ENCODE results near the gene C11orf86.

The C11orf86 gene

GRCh38 chr11:66964495-66964894 lies 10.6 kb upstream of the C11orf86 start:
- TF ChIP-seq, protein P1, sequence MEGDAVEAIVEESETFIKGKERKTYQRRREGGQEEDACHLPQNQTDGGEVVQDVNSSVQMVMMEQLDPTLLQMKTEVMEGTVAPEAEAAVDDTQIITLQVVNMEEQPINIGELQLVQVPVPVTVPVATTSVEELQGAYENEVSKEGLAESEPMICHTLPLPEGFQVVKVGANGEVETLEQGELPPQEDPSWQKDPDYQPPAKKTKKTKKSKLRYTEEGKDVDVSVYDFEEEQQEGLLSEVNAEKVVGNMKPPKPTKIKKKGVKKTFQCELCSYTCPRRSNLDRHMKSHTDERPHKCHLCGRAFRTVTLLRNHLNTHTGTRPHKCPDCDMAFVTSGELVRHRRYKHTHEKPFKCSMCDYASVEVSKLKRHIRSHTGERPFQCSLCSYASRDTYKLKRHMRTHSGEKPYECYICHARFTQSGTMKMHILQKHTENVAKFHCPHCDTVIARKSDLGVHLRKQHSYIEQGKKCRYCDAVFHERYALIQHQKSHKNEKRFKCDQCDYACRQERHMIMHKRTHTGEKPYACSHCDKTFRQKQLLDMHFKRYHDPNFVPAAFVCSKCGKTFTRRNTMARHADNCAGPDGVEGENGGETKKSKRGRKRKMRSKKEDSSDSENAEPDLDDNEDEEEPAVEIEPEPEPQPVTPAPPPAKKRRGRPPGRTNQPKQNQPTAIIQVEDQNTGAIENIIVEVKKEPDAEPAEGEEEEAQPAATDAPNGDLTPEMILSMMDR (IDR thresholded peaks at IDR 0.05; ENCODE audit: low read depth, low read length, missing control alignments): no peak
- no peak for DNase-seq (ENCODE audit: low read depth)
- in situ Hi-C loops (cut with HindIII; ENCODE audit: low sequenced_read_pairs): no loop called here
- no peak overlapping the region for H3K4me3 ChIP-seq (ENCODE audit: low read depth, low read length)

DNA sequence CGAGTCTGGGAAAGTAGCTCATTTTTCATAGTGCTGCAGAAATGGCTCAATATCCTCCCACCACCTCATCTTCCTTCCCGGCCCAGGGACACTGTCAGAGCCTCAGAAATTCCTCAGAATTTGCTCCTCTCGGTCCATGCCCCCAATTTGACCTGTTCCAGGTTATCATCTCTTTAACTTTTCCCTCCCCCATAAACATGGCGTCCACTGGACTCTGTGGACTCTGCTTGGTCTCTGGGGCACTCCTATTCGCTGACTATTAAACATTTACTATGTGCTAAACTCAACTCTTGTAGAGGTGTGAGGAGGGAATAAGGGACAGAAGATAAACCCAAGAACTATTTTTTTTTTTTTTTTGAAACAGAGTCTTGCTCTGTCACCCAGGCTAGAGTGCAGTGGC lies 8.8 kb upstream of the C11orf86 start:
- in situ Hi-C loops (cut with HindIII; ENCODE audit: low sequenced_read_pairs): no loop called here
- DNase-seq (ENCODE audit: low read depth): no peak
- TF ChIP-seq, protein P1 (IDR thresholded peaks at IDR 0.05; ENCODE audit: low read depth, low read length, missing control alignments): no peak
- no peak overlapping the region for H3K4me3 ChIP-seq (ENCODE audit: low read depth, low read length)

DNA sequence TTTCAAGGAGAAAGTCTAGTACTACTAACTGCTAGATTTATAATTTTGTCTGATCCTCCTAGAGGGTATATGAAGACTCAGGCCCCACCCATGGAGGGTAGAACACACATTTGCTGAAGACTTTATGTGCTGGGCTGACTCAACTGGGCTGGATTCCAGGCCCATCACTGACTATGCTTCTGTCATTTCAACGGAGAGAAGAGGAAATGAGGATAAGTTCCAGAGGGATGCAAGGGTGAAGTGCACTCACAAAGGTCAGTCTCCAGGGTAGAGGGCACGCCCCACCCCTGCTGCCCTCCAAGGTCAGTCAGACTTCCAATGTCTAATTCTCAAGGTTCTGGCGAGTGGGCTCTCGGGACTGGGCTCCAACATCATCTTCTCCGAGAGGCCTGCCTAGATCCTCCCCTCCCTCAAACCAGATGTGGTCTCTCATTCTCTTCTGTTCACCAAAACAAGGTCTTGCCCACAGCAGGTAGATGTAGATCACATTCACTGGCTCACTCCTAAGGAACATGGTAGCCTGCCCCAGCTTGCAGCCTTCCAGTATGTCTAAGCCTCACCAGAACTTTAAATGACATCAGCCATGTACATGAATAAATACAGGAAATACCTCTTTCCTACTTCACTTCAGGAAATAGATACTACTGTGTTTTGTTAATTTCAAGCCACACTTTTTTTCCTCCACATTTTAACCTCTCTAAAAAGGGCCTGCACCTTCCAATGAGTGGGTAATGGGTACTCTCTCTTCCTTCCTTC lies 7.3 kb upstream of the C11orf86 start:
- in situ Hi-C loops (cut with HindIII; ENCODE audit: low sequenced_read_pairs): no loop called here
- no peak for DNase-seq (ENCODE audit: low read depth)
- TF ChIP-seq, protein P1 (IDR thresholded peaks at IDR 0.05; ENCODE audit: low read depth, low read length, missing control alignments): no peak
- no peak overlapping the region for H3K4me3 ChIP-seq (ENCODE audit: low read depth, low read length)

GRCh38 chr11:66969584-66970225 lies 5.4 kb upstream of the C11orf86 start:
- in situ Hi-C loops (cut with HindIII; ENCODE audit: low sequenced_read_pairs): no loop called here
- TF ChIP-seq, protein P1 (IDR thresholded peaks at IDR 0.05; ENCODE audit: low read depth, low read length, missing control alignments): no peak
- no peak overlapping the region for H3K4me3 ChIP-seq (ENCODE audit: low read depth, low read length)

GRCh38 chr11:66970371-66970806 lies 4.7 kb upstream of the C11orf86 start:
- in situ Hi-C loops (cut with HindIII; ENCODE audit: low sequenced_read_pairs): no loop called here
- TF ChIP-seq, protein P1 (IDR thresholded peaks at IDR 0.05; ENCODE audit: low read depth, low read length, missing control alignments): no peak
- no peak for DNase-seq (ENCODE audit: low read depth)
- H3K4me3 ChIP-seq (ENCODE audit: low read depth, low read length): no peak overlapping the region

More at GRCh38 chr11:66969584-66970225, 5.4 kb upstream of the C11orf86 start:
- DNase-seq (ENCODE audit: low read depth): peak; percentile 93

GRCh38 chr11:66970807-66971442 lies 4.2 kb upstream of the C11orf86 start:
- in situ Hi-C loops (cut with HindIII; ENCODE audit: low sequenced_read_pairs): no loop called here
- TF ChIP-seq, protein P1 (IDR thresholded peaks at IDR 0.05; ENCODE audit: low read depth, low read length, missing control alignments): no peak
- DNase-seq (ENCODE audit: low read depth): peak; percentile 100
- H3K4me3 ChIP-seq (ENCODE audit: low read depth, low read length): no peak overlapping the region

Measured in astrocyte of the cerebellum (primary cell).